ENCODE measurements around the gene FAM98C.

Gene FAM98C

DNA sequence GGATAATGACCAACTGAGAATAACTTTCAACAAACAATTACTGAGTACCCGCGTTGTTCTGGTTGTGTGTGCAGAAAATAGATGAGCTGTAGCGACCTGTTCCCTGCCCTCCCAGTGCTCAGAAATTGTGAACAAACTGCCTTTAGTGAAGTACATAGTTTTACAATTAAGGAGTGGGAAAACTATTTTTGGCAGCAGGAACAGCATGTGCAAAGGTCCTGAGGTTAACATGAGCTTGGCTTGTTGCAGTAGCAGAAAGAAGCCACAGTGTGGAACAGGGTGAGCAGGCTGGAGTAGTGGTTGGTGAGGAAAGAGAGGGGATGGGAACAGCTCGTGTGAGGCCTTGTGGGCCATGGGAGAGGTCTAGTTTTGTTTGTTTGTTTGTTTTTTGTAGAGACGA, 46.6 kb downstream of the FAM98C start:
- H3K4me1 ChIP-seq (ENCODE audit: control insufficient read depth, insufficient read depth, low read length) = no peaks in the 10 kb centered on the region

DNA sequence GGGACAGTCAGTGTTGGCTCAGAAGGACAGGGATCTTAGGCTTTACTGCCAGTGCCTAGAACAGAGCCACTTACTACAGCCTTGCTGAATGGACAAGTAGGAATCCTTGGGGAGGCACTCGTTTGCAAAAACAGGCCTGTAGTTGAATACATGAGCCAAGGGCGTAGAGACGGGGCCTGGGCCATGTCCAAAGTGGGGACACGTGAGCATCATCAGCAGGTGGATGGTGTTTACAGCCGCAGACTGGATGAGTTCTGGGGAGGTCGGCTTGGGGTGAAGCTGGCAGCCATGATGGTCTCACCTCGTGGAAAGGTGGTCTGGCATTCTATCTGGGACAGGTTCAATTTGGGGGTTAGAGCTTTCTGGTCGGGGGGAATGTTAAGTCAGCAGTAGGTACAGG, 48.1 kb downstream of the FAM98C start:
- Histone ChIP-seq H3K9ac (ENCODE audit: low read depth, low read length) (no peak overlapping the region), H3K4me1 (ENCODE audit: control insufficient read depth, insufficient read depth, low read length) (no peaks in the 10 kb centered on the region), H3K27me3 (ENCODE audit: control insufficient read depth, insufficient read depth, low read length) (no peaks in the 10 kb centered on the region), H3K9me3 (replicated peaks; ENCODE audit: low read length) (no peaks in the 10 kb centered on the region), H3K4me2 (ENCODE audit: low read length) (no peak overlapping the region), H3K36me3 (ENCODE audit: insufficient read depth, low read length) (no peaks in the 10 kb centered on the region), H3K4me3 (ENCODE audit: low read length) (no peak overlapping the region)

More for the DNA sequence above, 46.6 kb downstream of the FAM98C start:
- Histone ChIP-seq H3K36me3 (ENCODE audit: insufficient read depth, low read length) (no peaks in the 10 kb centered on the region), H3K4me3 (ENCODE audit: low read length) (no peak overlapping the region), H3K9ac (ENCODE audit: low read depth, low read length) (no peak overlapping the region), H3K27me3 (ENCODE audit: control insufficient read depth, insufficient read depth, low read length) (no peaks in the 10 kb centered on the region), H3K4me2 (ENCODE audit: low read length) (no peak overlapping the region), H3K9me3 (replicated peaks; ENCODE audit: low read length) (no peaks in the 10 kb centered on the region)

DNA sequence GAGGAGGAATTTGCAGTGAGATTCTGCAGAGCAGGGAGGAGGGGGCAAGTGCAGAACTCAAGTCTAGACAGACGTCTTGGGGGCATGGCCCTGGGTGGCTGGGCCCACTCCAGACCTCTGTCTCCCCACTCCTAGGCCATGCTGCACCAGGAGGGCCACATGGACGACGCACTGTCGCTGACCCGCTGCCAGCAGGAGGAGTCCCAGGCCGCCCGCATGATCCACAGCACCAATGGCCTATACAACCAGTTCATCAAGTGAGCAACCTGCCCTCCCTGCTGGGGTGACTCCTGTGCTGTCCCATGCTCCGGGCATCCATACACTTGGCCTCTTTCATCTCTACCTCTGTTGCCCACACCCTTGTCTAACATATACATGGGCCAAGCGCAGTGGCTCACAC, 48.7 kb downstream of the FAM98C start:
- no peaks in the 10 kb centered on the region for H3K4me1 ChIP-seq (ENCODE audit: control insufficient read depth, insufficient read depth, low read length)
- H3K9ac ChIP-seq (ENCODE audit: low read depth, low read length) = no peak overlapping the region
- H3K36me3 ChIP-seq (ENCODE audit: insufficient read depth, low read length) = no peaks in the 10 kb centered on the region
- no peaks in the 10 kb centered on the region for H3K27me3 ChIP-seq (ENCODE audit: control insufficient read depth, insufficient read depth, low read length)
- no peak overlapping the region for H3K4me3 ChIP-seq (ENCODE audit: low read length)
- H3K9me3 ChIP-seq (replicated peaks; ENCODE audit: low read length) = no peaks in the 10 kb centered on the region
- no peak overlapping the region for H3K4me2 ChIP-seq (ENCODE audit: low read length)

DNA sequence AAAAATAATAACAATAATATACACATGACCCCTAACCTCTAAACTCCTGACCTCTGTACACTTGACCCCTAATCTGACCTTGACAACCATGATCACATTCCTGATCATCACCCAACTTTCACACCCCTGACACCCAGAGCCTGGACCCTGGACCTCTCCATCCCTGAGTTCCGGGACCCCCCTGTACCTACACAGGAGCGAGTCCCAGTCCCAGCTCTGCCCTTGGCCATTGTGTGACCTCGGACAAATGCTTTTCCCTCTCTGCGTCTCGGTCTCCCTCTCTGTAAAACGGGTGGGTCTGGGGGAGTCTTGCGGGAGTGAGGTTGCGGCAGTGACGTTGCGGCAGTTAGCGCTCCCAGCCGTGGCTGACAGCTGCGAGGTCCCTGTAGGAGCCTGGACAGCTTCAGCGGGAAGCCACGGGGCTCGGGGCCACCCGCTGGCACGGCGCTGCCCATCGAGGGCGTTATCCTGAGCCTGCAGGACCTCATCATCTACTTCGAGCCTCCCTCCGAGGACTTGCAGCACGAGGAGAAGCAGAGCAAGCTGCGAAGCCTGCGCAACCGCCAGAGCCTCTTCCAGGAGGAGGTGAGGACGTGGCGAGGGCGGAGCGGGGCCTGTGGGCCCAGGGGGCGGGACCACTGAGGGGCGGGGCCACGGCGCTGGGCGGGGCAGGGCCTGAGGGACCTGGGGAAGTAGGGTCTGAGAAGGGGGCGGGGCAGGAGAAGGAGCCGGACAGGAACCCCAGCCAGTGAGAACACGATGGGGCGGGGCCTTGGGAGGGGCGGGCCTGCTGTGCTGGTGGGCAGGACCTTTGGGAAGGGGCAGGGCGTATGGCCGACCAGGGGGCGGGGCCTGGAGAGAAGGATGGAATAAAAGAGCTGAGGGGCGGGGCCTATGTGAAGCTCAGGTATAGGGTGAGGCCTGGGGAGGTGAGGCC, 49.8 kb downstream of the FAM98C start:
- H3K4me1 ChIP-seq (ENCODE audit: control insufficient read depth, insufficient read depth, low read length) = no peaks in the 10 kb centered on the region

DNA sequence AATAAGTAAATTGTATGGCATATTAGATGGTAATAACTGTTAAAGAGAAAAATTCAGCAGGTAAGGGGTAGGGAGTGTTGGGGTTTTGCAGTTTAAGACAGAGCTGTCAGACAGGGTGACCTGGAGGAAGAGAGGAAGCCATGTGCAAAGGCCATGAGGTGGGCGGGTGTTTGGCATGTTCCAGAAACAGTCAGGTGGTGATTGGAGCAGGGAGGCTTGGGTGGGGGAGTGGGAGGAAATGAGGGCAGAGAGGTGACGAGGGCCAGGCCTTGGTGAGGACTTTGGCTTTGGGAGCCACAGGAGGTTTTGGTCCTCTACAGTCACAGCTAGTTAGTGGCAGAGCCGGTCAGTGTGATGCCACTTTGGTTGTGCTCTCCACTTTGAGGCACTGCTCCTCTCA, 50.7 kb downstream of the FAM98C start:
- H3K36me3 ChIP-seq (ENCODE audit: insufficient read depth, low read length) = no peaks in the 10 kb centered on the region
- no peaks in the 10 kb centered on the region for H3K9me3 ChIP-seq (replicated peaks; ENCODE audit: low read length)
- H3K4me2 ChIP-seq (ENCODE audit: low read length) = no peak overlapping the region
- no peak overlapping the region for H3K4me3 ChIP-seq (ENCODE audit: low read length)
- H3K4me1 ChIP-seq (ENCODE audit: control insufficient read depth, insufficient read depth, low read length) = no peaks in the 10 kb centered on the region
- H3K27me3 ChIP-seq (ENCODE audit: control insufficient read depth, insufficient read depth, low read length) = no peaks in the 10 kb centered on the region
- H3K9ac ChIP-seq (ENCODE audit: low read depth, low read length) = no peak overlapping the region

More for the DNA sequence above, 49.8 kb downstream of the FAM98C start:
- no peaks in the 10 kb centered on the region for H3K27me3 ChIP-seq (ENCODE audit: control insufficient read depth, insufficient read depth, low read length)
- H3K9me3 ChIP-seq (replicated peaks; ENCODE audit: low read length) = no peaks in the 10 kb centered on the region
- H3K4me3 ChIP-seq (ENCODE audit: low read length) = no peak overlapping the region
- H3K4me2 ChIP-seq (ENCODE audit: low read length) = no peak overlapping the region
- H3K36me3 ChIP-seq (ENCODE audit: insufficient read depth, low read length) = no peaks in the 10 kb centered on the region
- no peak overlapping the region for H3K9ac ChIP-seq (ENCODE audit: low read depth, low read length)

DNA sequence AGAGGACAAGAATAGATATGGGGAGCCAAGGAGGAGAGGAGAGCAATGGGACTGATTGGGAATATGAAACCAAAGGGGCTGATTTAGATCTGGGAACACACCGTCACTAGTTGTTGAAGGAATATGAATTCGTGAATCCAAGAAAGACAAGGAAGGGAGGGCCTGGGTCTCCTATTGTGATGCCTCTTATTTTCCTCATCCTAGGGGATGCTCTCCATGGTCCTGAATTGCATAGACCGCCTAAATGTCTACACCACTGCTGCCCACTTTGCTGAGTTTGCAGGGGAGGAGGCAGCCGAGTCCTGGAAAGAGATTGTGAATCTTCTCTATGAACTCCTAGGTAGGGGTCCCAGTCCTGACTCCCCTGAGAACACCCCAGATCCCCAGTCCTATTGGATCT, 52.1 kb downstream of the FAM98C start:
- H3K4me3 ChIP-seq (ENCODE audit: low read length) = no peak overlapping the region
- no peaks in the 10 kb centered on the region for H3K27me3 ChIP-seq (ENCODE audit: control insufficient read depth, insufficient read depth, low read length)
- no peaks in the 10 kb centered on the region for H3K4me1 ChIP-seq (ENCODE audit: control insufficient read depth, insufficient read depth, low read length)
- H3K4me2 ChIP-seq (ENCODE audit: low read length) = no peak overlapping the region
- no peak overlapping the region for H3K9ac ChIP-seq (ENCODE audit: low read depth, low read length)
- H3K9me3 ChIP-seq (replicated peaks; ENCODE audit: low read length) = no peaks in the 10 kb centered on the region
- H3K36me3 ChIP-seq (ENCODE audit: insufficient read depth, low read length) = no peaks in the 10 kb centered on the region

DNA sequence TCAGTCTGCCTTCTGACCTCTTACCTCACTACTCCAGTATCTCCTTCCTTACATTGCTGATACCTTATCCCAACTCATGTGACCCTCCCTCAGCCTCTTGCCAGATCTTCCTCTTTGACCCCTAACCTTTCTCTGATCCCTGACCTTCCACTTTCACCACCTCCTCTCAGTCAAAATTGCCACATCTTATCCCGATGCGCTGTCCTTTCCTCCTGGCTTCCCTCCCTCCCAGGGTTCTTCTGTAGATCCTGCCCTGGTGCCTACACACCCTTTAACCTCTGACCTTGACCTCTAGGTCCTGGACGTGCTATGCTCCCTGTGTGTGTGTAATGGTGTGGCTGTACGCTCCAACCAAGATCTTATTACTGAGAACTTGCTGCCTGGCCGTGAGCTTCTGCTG, 54.3 kb downstream of the FAM98C start:
- Histone ChIP-seq H3K9ac (ENCODE audit: low read depth, low read length) (no peak overlapping the region), H3K4me3 (ENCODE audit: low read length) (no peak overlapping the region), H3K27me3 (ENCODE audit: control insufficient read depth, insufficient read depth, low read length) (no peaks in the 10 kb centered on the region), H3K4me2 (ENCODE audit: low read length) (no peak overlapping the region), H3K9me3 (replicated peaks; ENCODE audit: low read length) (no peaks in the 10 kb centered on the region), H3K36me3 (ENCODE audit: insufficient read depth, low read length) (no peaks in the 10 kb centered on the region), H3K4me1 (ENCODE audit: control insufficient read depth, insufficient read depth, low read length) (no peaks in the 10 kb centered on the region)

DNA sequence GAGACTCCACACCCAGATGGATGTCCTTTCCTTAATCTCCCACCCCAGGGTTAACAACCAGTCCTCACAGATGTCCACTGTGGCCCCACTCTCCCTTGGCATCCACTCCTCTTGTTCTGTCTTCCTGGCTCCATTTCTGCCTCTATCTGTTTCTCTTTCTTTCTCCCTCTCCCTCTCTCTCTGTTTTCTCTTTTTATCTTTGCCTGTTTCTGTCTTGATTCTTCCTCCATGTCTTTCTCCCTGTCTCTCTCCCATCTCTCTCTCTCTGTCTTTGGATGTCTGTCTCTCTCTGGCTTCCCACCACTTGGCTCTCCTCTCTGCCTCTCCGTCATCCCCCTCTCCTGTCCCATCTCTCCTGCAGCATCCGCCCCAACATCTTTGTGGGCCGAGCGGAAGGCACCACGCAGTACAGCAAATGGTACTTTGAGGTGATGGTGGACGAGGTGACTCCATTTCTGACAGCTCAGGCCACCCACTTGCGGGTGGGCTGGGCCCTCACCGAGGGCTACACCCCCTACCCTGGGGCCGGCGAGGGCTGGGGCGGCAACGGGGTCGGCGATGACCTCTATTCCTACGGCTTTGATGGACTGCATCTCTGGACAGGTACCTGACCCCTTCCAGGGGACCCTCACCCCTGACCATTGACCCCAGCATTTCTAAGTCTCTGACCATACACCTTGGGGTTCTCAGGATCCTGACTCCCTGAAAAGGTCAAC, 55.0 kb downstream of the FAM98C start:
- Histone ChIP-seq H3K9me3 (replicated peaks; ENCODE audit: low read length) (no peaks in the 10 kb centered on the region), H3K4me3 (ENCODE audit: low read length) (no peak overlapping the region), H3K4me2 (ENCODE audit: low read length) (no peak overlapping the region), H3K9ac (ENCODE audit: low read depth, low read length) (no peak overlapping the region), H3K4me1 (ENCODE audit: control insufficient read depth, insufficient read depth, low read length) (no peaks in the 10 kb centered on the region), H3K27me3 (ENCODE audit: control insufficient read depth, insufficient read depth, low read length) (no peaks in the 10 kb centered on the region), H3K36me3 (ENCODE audit: insufficient read depth, low read length) (no peaks in the 10 kb centered on the region)

All from skeletal muscle satellite cell (primary cell).